Erythroblast (primary cell): ENCODE measurements around the gene KCNN2.

Source experiments
- DNase-seq, 2 experiments: peaks; one replicate each; lab custom pipeline; 2025; lab: John Stamatoyannopoulos, UW
- GATA1 ChIP-seq: IDR thresholded peaks from 2 replicates; pipeline ENCODE4 v1.6.1; 2011; ENCODE audit warnings: low read depth, mild to moderate bottlenecking, control low read depth, low read length, moderate library complexity
- POLR2A ChIP-seq: IDR thresholded peaks from 2 replicates; pipeline ENCODE4 v1.6.1; 2011; ENCODE audit warnings: mild to moderate bottlenecking, low read length

KCNN2 gene

DNA sequence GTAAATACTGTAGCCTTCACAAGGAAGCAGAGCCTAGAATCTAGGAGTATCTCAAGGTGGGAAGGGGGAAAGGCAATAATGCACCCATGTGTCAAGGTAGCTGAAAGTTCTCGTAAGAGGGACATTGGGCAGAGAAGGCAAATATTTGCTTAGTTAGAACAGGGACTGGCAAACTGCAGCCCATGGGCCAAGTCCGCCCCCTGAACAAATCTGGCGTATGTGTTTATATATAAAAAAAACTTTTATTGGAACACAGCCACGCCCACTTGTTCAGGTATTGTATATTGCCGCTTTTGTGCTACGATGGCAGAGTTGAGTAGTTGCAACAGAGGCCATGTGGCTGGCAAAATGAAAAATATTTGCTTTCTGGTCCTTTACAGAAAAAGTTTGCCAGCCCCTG is 16.1 kb downstream of the KCNN2 start:
- DNase-seq = no peak
- TF ChIP-seq GATA1 (no peak), POLR2A (no peak)

DNA sequence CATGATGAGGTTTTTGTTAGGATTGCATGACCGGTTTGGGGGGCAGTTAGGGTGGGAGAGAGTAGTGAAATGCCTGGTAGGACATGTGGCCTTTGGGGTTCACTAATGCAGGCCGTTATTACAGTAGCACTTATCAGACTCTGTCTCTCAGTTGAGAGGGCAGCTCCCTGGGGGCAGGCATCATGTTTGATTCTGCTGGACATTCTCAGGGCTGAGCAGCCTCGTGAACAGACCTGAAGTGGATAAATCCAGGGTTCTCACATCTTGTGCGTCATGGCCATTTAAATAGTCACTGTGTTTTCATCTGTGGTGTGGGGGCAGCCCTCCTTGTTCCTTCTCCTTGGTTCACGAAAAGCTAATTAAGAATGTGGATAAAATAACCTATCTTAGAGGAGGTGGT is 18.9 kb downstream of the KCNN2 start:
- no peak for DNase-seq
- TF ChIP-seq POLR2A (no peak), GATA1 (no peak)

DNA sequence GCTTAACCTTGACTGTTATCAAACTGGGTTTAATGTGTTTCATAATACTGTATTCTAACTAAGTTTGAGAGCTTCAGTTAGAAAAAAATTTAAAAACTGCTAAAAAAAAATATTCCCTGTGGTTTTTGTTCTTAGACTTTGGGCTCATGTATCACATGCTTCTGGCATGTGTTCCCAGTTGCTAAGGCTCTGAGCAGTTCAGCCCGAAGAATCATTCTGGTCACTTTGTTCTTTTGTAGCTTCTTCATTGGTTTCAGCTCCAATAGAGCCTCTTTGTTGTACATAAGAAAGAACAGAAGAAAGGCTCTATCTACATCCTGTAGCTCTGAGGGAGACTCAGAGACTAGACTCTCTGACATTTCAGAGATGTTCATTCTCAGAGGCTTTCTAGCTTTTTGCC is 25.6 kb downstream of the KCNN2 start:
- DNase-seq = no peak
- no peak for TF ChIP-seq GATA1
- no peak for TF ChIP-seq POLR2A

DNA sequence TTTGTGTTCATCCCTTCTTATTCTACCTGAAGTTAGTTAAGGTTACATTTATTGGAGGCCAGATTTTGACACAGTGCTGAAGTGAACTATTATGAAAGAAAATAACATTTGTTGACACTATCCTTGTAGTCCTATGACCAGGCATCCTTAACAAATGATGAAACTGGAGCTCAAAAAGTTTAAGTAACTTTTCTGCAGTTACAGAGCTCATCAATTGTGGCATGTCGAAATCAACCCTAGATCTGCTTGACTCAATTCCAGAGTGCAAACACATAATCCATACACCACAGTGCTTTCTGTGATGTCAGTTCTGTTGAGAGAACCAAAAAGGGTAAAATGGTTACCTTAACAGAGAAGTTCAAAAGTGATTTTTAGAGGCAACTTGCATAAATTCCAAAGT is 28.6 kb downstream of the KCNN2 start:
- TF ChIP-seq GATA1 = no peak
- no peak for TF ChIP-seq POLR2A
- DNase-seq = no peak

DNA sequence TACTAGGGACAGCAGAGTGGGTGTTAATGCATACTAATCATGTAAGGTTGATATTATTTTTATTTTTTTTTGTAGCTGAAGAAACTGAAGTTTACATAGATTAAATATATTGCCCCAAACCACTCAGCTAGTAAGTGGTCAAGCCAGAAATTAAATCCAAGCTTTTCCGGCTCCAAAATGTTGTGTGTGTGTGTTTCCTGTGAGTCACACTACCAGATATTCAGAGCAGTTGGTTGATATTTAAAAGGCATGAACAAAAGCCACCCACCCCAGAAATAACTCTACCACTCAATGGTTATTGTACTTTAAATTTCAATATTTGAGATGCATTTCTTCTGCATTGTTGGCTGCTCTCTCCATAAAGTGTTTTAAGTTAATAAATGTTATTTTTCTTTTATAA is 29.5 kb downstream of the KCNN2 start:
- no peak for TF ChIP-seq GATA1
- TF ChIP-seq POLR2A = no peak
- DNase-seq = no peak

DNA sequence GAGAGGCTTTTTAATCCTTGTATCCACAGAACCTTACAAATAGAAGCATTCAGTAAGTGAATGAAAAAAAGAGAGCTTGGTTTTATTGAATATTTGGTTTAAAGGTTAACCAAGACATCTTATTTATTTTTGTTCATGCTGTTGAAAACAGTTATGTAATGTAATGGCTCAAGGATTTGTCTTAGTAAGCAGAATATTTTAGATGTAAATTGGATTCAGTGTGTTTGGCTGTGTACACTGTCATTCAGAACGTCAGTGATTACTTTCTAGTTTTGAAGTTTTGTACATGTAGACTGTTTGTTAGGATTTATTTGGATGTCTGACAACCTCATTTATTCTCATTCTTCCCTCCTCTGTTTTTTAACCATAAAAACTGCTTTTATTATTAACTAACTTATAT is 31.3 kb downstream of the KCNN2 start:
- TF ChIP-seq GATA1 (no peak), POLR2A (no peak)

DNA sequence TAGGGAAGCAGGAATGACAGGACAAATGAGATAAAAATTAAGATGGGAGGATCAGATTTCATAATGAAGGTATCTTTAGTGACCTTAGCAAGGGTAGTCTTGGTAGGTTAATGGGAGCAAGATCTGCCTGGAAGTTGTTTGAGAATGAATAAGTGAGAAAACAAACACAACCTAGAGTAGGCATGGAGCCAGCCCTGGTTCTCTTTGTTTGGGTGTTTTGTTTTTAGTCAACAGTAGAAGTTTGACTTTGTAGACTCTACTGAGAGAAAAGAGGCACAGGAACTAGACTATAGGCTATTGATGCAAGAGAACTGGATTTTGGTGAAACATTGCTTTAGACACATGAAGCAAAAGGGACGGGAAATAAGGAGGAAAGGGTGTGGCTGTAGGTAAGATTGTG is 40.3 kb downstream of the KCNN2 start:
- no peak for TF ChIP-seq POLR2A

More for the DNA sequence above, 31.3 kb downstream of the KCNN2 start:
- no peak for DNase-seq

DNA sequence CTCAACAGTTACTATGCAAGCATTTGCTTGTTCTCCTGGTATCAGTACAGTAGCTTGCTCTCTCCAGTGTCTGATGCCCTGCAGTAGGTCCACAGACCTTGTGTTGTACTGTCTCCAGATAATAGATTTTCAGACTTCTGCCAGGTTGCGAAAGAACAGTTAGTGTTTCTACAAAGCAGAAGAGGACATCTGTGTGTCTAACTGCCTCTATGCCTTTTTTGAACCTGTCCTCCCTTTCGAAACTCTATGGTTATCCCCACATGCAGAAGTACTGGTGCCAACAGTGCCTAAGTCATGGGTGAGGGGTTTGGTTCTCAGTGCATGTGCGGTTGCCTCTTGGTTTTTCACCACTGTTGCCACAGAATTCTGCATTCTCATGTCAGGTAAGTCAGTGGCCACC is 45.9 kb downstream of the KCNN2 start:
- DNase-seq = no peak
- no peak for TF ChIP-seq POLR2A
- TF ChIP-seq GATA1 = no peak

More for the DNA sequence above, 40.3 kb downstream of the KCNN2 start:
- no peak for DNase-seq

DNA sequence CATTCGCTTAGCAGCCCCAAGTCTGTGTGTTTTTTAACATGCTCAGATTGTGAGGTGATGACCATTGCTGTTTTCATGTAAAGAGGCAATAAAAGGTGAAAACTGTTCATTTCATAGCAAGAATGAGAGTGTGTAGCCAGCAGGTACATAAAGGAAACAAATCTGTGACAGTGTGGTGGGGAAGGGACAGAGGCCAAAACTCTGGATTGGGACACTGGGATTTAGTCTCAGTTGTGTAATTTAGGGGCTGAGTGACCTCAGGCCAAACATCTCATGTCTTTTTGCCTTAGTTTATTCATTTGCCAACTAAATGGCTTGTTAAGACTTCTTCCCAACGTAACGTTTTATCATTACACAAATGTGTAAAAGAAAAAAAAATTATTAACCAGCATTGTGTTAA is 47.0 kb downstream of the KCNN2 start:
- DNase-seq = no peak
- TF ChIP-seq GATA1 (no peak), POLR2A (no peak)

DNA sequence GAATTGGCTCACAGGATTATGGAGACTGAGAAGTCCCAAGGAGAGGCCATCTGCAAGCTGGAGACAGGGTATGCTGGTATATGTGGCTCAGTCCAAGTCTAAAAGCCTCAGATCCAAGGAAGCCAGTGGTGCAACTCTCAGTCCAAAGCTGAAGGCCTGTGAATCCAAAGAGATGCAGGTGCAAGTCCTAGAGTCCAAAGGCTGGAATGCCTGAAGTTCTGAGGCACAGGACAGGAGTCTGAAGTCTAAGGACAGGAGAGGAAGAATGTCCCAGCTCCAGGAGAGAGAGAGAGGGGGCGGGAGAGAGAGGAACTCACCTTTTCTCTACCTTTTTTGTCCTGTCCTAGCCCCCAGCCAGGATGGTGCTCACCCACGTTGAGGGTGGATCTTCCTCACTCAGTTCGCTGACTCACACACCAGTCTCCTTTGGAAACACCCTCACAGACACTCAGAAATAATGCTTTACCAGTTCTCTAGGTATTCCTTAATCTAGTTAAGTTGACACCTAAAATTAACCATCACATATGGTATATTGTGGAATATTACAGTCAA is 49.6 kb downstream of the KCNN2 start:
- TF ChIP-seq GATA1 = no peak
- no peak for TF ChIP-seq POLR2A
- DNase-seq = no peak

DNA sequence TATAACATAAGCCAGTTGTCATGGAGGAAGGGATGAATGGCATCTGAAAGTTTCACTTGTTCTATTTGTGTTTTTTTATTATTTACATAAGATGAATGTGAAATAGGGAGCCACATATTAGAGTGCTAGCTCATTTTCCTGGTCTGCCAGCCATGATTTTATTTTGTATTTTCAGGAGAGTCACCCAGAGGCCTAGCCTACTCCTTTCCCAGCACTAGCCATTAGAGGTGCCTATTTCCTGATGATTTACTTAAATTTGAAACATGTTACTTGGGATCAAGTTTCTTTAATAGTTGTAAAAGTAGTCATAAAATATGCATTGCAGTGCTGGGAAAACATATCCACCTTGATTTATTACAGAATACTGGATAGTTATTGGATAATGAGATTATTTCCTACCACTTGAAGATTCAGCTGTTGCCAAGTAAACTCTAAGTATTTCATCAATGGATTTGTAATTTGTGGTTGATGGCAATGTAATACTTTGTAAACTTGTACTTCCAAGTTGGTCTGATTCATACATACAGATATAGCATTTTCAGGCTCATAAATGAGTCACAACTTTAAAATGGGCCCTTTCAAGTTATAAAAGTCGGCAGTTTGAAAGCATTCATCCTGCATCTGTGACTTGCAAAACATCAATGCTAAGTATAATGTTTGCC is 50.8 kb downstream of the KCNN2 start:
- DNase-seq = no peak
- TF ChIP-seq GATA1 (no peak), POLR2A (no peak)

DNA sequence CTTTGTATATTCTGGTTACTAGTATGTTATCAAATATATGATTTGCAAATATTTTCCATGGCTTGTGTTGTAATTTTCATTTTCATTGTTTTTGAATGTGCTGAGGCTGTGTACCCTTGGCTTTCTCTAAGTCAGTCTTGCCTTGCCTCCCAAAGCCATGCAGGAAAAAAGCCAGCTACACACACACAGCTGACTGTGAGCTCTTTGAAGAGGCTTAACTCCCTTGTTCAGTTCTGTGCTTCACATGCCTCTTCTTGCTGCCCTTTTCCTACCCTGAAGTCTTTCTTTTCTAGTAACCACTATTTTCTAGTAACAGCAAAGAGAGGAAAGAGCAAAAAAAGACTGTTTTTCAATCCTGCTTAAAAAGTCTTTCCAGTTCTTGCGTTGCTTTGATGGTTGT is 53.9 kb downstream of the KCNN2 start:
- no peak for TF ChIP-seq POLR2A
- TF ChIP-seq GATA1 = no peak
- DNase-seq = no peak

DNA sequence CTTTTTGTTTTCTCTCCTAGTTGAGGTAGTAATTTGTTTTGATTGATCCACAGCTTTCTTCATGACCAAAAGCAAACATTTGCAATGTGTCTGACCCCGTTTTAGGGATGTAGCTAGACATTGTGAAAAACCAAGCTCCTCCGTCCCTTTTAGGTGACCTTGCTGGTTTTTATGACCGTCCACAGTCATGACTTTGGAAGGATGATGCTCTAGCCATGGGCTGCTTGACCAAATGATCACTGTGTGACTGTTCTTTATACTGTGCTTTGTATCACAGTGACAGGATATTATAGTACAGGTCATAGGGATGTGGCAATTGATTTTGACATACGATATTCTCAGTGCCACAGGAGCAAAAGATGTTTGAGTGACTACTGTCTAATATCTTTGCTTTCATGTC is 54.4 kb downstream of the KCNN2 start:
- TF ChIP-seq GATA1 = no peak
- no peak for TF ChIP-seq POLR2A
- no peak for DNase-seq

DNA sequence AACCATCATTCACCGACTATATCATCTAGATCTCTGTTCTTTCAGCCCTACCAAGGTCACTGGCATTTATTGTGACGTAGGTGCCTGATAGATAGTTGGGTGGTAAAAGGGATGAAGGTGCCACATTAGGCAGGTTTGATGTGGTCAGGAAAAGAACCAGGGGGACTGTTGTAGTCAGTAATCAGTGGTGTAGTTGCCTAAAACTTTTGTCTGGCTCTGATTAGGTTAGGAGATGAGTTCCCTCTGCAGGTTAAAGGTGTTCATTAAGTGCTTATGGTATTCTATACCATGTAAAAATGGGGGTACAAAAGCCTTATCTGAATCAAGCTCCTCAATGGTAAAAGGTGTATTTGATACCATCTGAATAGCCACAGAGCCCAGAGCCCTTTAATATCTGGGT is 55.6 kb downstream of the KCNN2 start:
- TF ChIP-seq GATA1 (no peak), POLR2A (no peak)
- DNase-seq = no peak
